Measurements from ENCODE around the gene SLC16A2.

DNA sequence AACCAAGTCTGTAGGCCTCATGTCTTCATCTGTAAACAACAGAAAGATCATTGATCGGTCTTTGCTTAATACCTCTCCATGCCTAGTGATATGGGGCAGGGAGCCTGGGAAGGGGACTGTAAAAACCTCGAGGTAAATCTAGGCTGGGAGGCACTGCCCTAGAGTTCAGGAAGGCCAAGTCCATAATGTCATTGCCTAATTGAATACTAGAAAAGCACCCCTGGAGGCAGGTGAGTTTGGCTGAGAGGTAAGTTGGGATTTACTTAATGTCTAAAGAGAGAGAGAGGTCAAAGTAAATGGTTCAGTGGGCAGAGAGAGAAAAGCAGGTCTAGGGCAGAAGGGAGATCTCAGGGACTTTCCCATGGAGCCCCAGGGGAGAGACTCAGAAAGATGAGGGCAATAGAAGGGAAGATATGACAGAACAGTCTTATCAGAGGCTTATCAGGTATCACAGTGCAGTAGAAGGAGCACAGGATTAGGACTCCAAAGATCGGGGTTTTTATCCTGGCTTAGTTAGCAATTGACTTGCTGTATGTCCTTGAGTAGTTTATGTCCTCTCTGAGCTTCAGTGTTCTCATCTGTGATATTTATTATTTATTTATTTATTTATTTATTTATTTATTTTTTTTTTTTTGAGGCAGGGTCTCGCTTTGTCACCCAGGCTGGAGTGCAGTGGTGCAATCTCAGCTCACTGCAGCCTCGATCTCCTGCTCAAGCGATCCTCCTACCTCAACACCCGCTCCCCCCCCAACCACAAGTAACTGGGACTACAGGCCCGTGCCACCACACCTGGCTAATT lies 85.2 kb downstream of the SLC16A2 start:
- TF ChIP-seq, protein P1, sequence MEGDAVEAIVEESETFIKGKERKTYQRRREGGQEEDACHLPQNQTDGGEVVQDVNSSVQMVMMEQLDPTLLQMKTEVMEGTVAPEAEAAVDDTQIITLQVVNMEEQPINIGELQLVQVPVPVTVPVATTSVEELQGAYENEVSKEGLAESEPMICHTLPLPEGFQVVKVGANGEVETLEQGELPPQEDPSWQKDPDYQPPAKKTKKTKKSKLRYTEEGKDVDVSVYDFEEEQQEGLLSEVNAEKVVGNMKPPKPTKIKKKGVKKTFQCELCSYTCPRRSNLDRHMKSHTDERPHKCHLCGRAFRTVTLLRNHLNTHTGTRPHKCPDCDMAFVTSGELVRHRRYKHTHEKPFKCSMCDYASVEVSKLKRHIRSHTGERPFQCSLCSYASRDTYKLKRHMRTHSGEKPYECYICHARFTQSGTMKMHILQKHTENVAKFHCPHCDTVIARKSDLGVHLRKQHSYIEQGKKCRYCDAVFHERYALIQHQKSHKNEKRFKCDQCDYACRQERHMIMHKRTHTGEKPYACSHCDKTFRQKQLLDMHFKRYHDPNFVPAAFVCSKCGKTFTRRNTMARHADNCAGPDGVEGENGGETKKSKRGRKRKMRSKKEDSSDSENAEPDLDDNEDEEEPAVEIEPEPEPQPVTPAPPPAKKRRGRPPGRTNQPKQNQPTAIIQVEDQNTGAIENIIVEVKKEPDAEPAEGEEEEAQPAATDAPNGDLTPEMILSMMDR (IDR thresholded peaks at IDR 0.05), result no peak
- TF ChIP-seq POLR2A (IDR thresholded peaks at IDR 0.05), result no peak
